ENCODE results near the gene ABCB10.
"Not testable (repeated sequence)": the region's sequence is repeated elsewhere in the genome, so short reads cannot be mapped to it uniquely, and the experiment has no call there.

ABCB10 gene

GRCh38 chr1:229558460-229559335 is at the start of gene ABCB10:
Gene ABCB10 (minus strand): TSS chr1:229558707. CDS start chr1:229558652, 55 bp downstream.
- DNase-seq (ENCODE audit: low read depth in 3 of 3): peak; percentile 74 to 91 (median 77)

GRCh38 chr1:229607370-229607769 is 48.9 kb upstream of the ABCB10 start:
- DNase-seq (ENCODE audit: low read depth in 3 of 3): no peak

GRCh38 chr1:229603371-229604005 is 45.0 kb upstream of the ABCB10 start:
- DNase-seq (ENCODE audit: low read depth in 3 of 3): no peak

GRCh38 chr1:229600229-229600628 is 41.7 kb upstream of the ABCB10 start:
- DNase-seq (ENCODE audit: low read depth in 3 of 3): no peak

GRCh38 chr1:229599218-229599954 is 40.9 kb upstream of the ABCB10 start:
- no peak for DNase-seq (ENCODE audit: low read depth in 3 of 3)

GRCh38 chr1:229597877-229598276 is 39.4 kb upstream of the ABCB10 start:
- no peak for DNase-seq (ENCODE audit: low read depth in 3 of 3)

GRCh38 chr1:229596925-229597699 is 38.6 kb upstream of the ABCB10 start:
- no peak for DNase-seq (ENCODE audit: low read depth in 3 of 3)

- not testable (repeated sequence) for DNase-seq (ENCODE audit: low read depth in 3 of 3)
Observed at GRCh38 chr1:229595876-229596275, 37.4 kb upstream of the ABCB10 start.

GRCh38 chr1:229594227-229595008 is 35.9 kb upstream of the ABCB10 start:
- DNase-seq (ENCODE audit: low read depth in 3 of 3): no peak

- DNase-seq (ENCODE audit: low read depth in 3 of 3): no peak
Observed at GRCh38 chr1:229593800-229594199, 35.3 kb upstream of the ABCB10 start.

- DNase-seq (ENCODE audit: low read depth in 3 of 3): no peak
Observed at GRCh38 chr1:229590119-229590518, 31.6 kb upstream of the ABCB10 start.

- no peak for DNase-seq (ENCODE audit: low read depth in 3 of 3)
Observed at GRCh38 chr1:229585338-229585737, 26.8 kb upstream of the ABCB10 start.

GRCh38 chr1:229582715-229583114 is 24.2 kb upstream of the ABCB10 start:
- DNase-seq (ENCODE audit: low read depth in 3 of 3): no peak

GRCh38 chr1:229582011-229582694 is 23.6 kb upstream of the ABCB10 start:
- DNase-seq (ENCODE audit: low read depth in 3 of 3): no peak

GRCh38 chr1:229581485-229581884 is 23.0 kb upstream of the ABCB10 start:
- DNase-seq (ENCODE audit: low read depth in 3 of 3): no peak

GRCh38 chr1:229579059-229579673 is 20.7 kb upstream of the ABCB10 start:
- no peak for DNase-seq (ENCODE audit: low read depth in 3 of 3)

- DNase-seq (ENCODE audit: low read depth in 3 of 3): no peak
Observed at GRCh38 chr1:229578168-229579058, 19.9 kb upstream of the ABCB10 start.

- no peak for DNase-seq (ENCODE audit: low read depth in 3 of 3)
Observed at GRCh38 chr1:229574679-229575442, 16.4 kb upstream of the ABCB10 start.
